Nephron (organoid): Measurements from ENCODE around the gene CDC42SE2.

Source experiments
- H3K27ac Mint-ChIP-seq, 3 experiments: 2 replicates each; pipeline ENCODE4 v1.8.0; 2020; ENCODE audit warnings: mixed read lengths in 3 of 3, mild to moderate bottlenecking in 2 of 3, moderate library complexity in 1 of 3
- H3K27me3 Mint-ChIP-seq: 2 replicates; pipeline ENCODE4 v1.8.0; 2021; ENCODE audit warnings: low read depth, mild to moderate bottlenecking, moderate library complexity, mixed read lengths
- H3K36me3 Mint-ChIP-seq: 2 replicates; pipeline ENCODE4 v1.8.0; 2020; ENCODE audit warnings: low read depth, mixed read lengths
- H3K4me1 Mint-ChIP-seq: 2 replicates; pipeline ENCODE4 v1.8.0; 2020; ENCODE audit warnings: mixed read lengths
- H3K4me3 Mint-ChIP-seq, 3 experiments: 2 replicates each; pipeline ENCODE4 v1.8.0; 2020; ENCODE audit warnings: mild to moderate bottlenecking in 3 of 3, mixed read lengths in 3 of 3, moderate library complexity in 2 of 3
- H3K9me3 Mint-ChIP-seq: 2 replicates; pipeline ENCODE4 v1.8.0; 2020; ENCODE audit warnings: mixed read lengths
- CTCF ChIP-seq, 3 experiments: fragments of 200-600 bp; sonication (generic); IDR thresholded peaks; one replicate each; pipeline ENCODE4 v1.5.0; 2021; ENCODE audit warnings: antibody characterized with exemption in 3 of 3; ENCODE audit not compliant: unreplicated experiment in 3 of 3

Gene CDC42SE2

GRCh38 chr5:131321066-131321465 lies 57.2 kb downstream of the CDC42SE2 start:
- Mint-ChIP-seq H3K27ac (no peak overlapping the region), H3K36me3 (peaks cover 50% of the 10 kb centered on the region), H3K4me3 (no peak overlapping the region), H3K9me3 (peaks cover 8% of the 10 kb centered on the region), H3K4me1 (peaks cover 17% of the 10 kb centered on the region), H3K27me3 (no peaks in the 10 kb centered on the region)
- TF ChIP-seq CTCF (IDR thresholded peaks at IDR 0.05; ENCODE audit: unreplicated experiment in 3 of 3), result no peak

GRCh38 chr5:131322926-131323325 lies 59.1 kb downstream of the CDC42SE2 start:
- H3K27me3 Mint-ChIP-seq, result no peaks in the 10 kb centered on the region
- no peak overlapping the region for H3K4me3 Mint-ChIP-seq
- TF ChIP-seq CTCF (IDR thresholded peaks at IDR 0.05; ENCODE audit: unreplicated experiment in 3 of 3), result no peak
- peaks cover 8% of the 10 kb centered on the region for H3K9me3 Mint-ChIP-seq
- H3K27ac Mint-ChIP-seq, result no peak overlapping the region
- peaks cover 36% of the 10 kb centered on the region for H3K36me3 Mint-ChIP-seq
- H3K4me1 Mint-ChIP-seq, result peaks cover 22% of the 10 kb centered on the region

DNA sequence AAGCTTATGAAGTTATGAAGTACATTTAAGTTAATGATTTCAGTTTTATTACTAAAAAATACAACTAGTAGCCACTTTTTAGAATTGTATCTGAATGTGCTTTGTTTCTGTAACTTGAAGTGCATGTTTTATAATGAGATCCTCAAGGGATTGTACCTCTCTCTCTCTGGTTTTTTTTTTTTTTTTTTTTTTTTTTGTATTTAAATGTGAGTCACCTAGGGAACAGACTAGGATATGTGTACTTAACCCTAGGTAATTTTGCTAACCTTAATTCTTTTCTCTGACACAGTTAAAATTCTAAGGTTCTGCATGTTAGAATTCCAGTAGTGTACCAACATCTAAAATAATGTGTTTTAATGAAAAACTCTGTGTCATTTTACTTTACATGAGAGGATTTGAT lies 59.5 kb downstream of the CDC42SE2 start:
- Mint-ChIP-seq H3K9me3 (peaks cover 8% of the 10 kb centered on the region), H3K36me3 (peaks cover 34% of the 10 kb centered on the region), H3K4me1 (peaks cover 22% of the 10 kb centered on the region), H3K4me3 (no peak overlapping the region), H3K27ac (peak overlapping the region in 1 of 3 experiments; percentile 70), H3K27me3 (no peaks in the 10 kb centered on the region)
- no peak for TF ChIP-seq CTCF (IDR thresholded peaks at IDR 0.05; ENCODE audit: unreplicated experiment in 3 of 3)

DNA sequence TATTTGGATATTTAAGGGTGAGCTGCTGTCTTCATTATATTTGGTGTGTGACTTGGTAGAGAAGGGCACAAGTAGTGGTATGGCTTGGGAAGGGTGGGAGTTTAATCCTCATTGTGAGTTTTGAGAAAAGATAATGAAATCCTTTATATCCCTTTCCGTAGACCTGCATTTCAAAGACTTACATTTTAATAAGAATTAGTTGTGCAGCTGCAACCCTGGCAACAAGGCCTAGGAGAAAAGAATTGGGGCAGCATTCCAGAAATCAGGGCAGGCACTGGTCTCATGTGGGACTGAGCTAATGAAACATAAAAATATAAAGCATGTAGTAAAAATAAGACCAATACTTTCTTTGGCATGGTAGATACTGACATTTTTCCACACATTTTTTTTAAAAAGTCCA lies 60.5 kb downstream of the CDC42SE2 start:
- H3K4me1 Mint-ChIP-seq, result peaks cover 22% of the 10 kb centered on the region
- peak overlapping the region; percentile 20 to 70 (median 26) for H3K27ac Mint-ChIP-seq
- H3K9me3 Mint-ChIP-seq, result peaks cover 8% of the 10 kb centered on the region
- H3K4me3 Mint-ChIP-seq, result no peak overlapping the region
- no peaks in the 10 kb centered on the region for H3K27me3 Mint-ChIP-seq
- H3K36me3 Mint-ChIP-seq, result peaks cover 34% of the 10 kb centered on the region
- TF ChIP-seq CTCF (IDR thresholded peaks at IDR 0.05; ENCODE audit: unreplicated experiment in 3 of 3), result no peak

- Mint-ChIP-seq H3K27me3 (no peaks in the 10 kb centered on the region), H3K9me3 (peaks cover 4% of the 10 kb centered on the region)
Observed at GRCh38 chr5:131328536-131329285, 64.9 kb downstream of the CDC42SE2 start.

More at GRCh38 chr5:131328536-131329285, 64.9 kb downstream of the CDC42SE2 start:
- Mint-ChIP-seq H3K4me3 (no peak overlapping the region), H3K4me1 (peaks cover 22% of the 10 kb centered on the region), H3K27ac (no peak overlapping the region), H3K36me3 (peaks cover 21% of the 10 kb centered on the region)
- no peak for TF ChIP-seq CTCF (IDR thresholded peaks at IDR 0.05; ENCODE audit: unreplicated experiment in 3 of 3)
